Measurements from ENCODE around the gene IFT88. TPM values are rescaled to one million over a fixed set of nuclear protein-coding genes. Genes with fewer than 3 reads are reported as not detected.

IFT88 gene
- total RNA-seq, 1 experiment from 2014 or later: 5.2 TPM

- Histone ChIP-seq H2BK12ac (ENCODE audit: insufficient read length, low read depth, low read length) (no peak overlapping the region), H3K4me2 (ENCODE audit: insufficient read depth, insufficient read length, low read length) (no peak overlapping the region)
Observed at GRCh38 chr13:20559659-20560356, 7.1 kb upstream of the IFT88 start.

More at GRCh38 chr13:20559659-20560356, 7.1 kb upstream of the IFT88 start:
- H3K56ac ChIP-seq (ENCODE audit: insufficient read length, low read depth, low read length): no peak overlapping the region
- H2BK5ac ChIP-seq (ENCODE audit: insufficient read length, low read length): no peak overlapping the region
- Mint-ChIP-seq H3K27me3 (ENCODE audit: low read depth) (peaks cover 14% of the 10 kb centered on the region), H3K36me3 (ENCODE audit: insufficient read depth in 1 of 3, low read depth in 3 of 3) (peaks cover 1 to 6% (median 5%) of the 10 kb centered on the region in 3 experiments; a peak in 6 of 7 replicates), H3K4me1 (no peaks in the 10 kb centered on the region), H3K9me3 (peaks cover 8 to 11% of the 10 kb centered on the region in 2 experiments; a peak in 4 of 5 replicates), H3K4me3 (no peak overlapping the region), H3K27ac (no peak overlapping the region)
- no peak overlapping the region for H3K18ac ChIP-seq (ENCODE audit: insufficient read length, low read depth, low read length)
- no peak overlapping the region for H3T11ph ChIP-seq (ENCODE audit: low read length)
- H3K9ac ChIP-seq (ENCODE audit: extremely low read depth, insufficient read length, low read length): no peak overlapping the region
- H3K27ac ChIP-seq (ENCODE audit: insufficient read length, low read depth, low read length): no peak overlapping the region
- DNase-seq: no peak
- H3K4ac ChIP-seq (ENCODE audit: low read depth, low read length): no peak overlapping the region
- H3K23me2 ChIP-seq (ENCODE audit: insufficient read length, low read depth, low read length, poor library complexity, severe bottlenecking): no peaks in the 10 kb centered on the region
- H3K14ac ChIP-seq (ENCODE audit: insufficient read depth, low read length): no peak overlapping the region
- no peaks in the 10 kb centered on the region for H4K20me1 ChIP-seq (ENCODE audit: control insufficient read depth, insufficient read depth, insufficient read length)
- H2BK20ac ChIP-seq (ENCODE audit: low read depth, low read length, poor library complexity, severe bottlenecking): no peak overlapping the region
- H3K23ac ChIP-seq (ENCODE audit: insufficient read length, low read depth, low read length): no peak overlapping the region
- no peaks in the 10 kb centered on the region for H3K4me1 ChIP-seq (ENCODE audit: insufficient read depth, low read length)
- H3K27me3 ChIP-seq (ENCODE audit: insufficient read depth, low read length): no peaks in the 10 kb centered on the region
- H4K5ac ChIP-seq (ENCODE audit: insufficient read length, low read depth, low read length): no peak overlapping the region
- H2BK120ac ChIP-seq (ENCODE audit: low read depth, low read length, poor library complexity, severe bottlenecking): no peak overlapping the region
- no peak for TF ChIP-seq CTCF (conservative IDR thresholded peaks at IDR 0.05)
- no peak overlapping the region for H4K8ac ChIP-seq (replicated peaks; ENCODE audit: insufficient read length, low read depth, low read length)
- no peak overlapping the region for H2BK15ac ChIP-seq (ENCODE audit: low read depth, low read length)
- no peaks in the 10 kb centered on the region for H3K79me2 ChIP-seq (ENCODE audit: insufficient read depth, low read length)
- H3K79me1 ChIP-seq (ENCODE audit: insufficient read depth, low read depth, low read length, poor library complexity, severe bottlenecking): no peaks in the 10 kb centered on the region
- whole genome bisulfite sequencing (ENCODE audit: extremely low coverage, insufficient read length, low lambda C conversion rate): no CpG with 5 or more reads among the region's 6 CpGs
- no peak overlapping the region for H2AFZ ChIP-seq (ENCODE audit: low read length)
- H2AK5ac ChIP-seq (ENCODE audit: insufficient read length, low read length): no peak overlapping the region
- no peaks in the 10 kb centered on the region for H3K9me3 ChIP-seq (ENCODE audit: control insufficient read depth, low read depth, low read length)
- no peak overlapping the region for H4K91ac ChIP-seq (ENCODE audit: insufficient read length, low read depth, low read length)

Data from H9 (cell line).